GM12878 (cell line): ENCODE measurements around the gene STX10. TPM values are rescaled to one million over a fixed set of nuclear protein-coding genes. Genes with fewer than 3 reads are reported as not detected.

Source experiments
- ATAC-seq: fragments of 200-7000 bp; cut with Tn5 transposase; 3 replicates; pipeline ENCODE4 v1.9.1; 2020; ENCODE audit warnings: mild to moderate bottlenecking, moderate library complexity
- BruUV-seq: library from RNA; stranded (reverse); fragments of 400-500 nt; replicated peaks from 2 replicates; lab custom pipeline; 2021; lab: Mats Ljungman, UMichigan
- CTCF ChIA-PET: fragments of 300-600 bp; sonication (Branson Sonifier 250); formaldehyde crosslinking; extraction: SDS; loops from one replicate; lab custom pipeline; 2021; ENCODE audit warnings: inconsistent platforms; lab: Yijun Ruan, JAX
- POLR2A ChIA-PET: fragments of 350-600 bp; formaldehyde crosslinking; extraction: SDS; loops from one replicate; lab custom pipeline; 2021; ENCODE audit warnings: inconsistent platforms; lab: Charles Lee
- RAD21 ChIA-PET: fragments of 300-600 bp; sonication (Branson Sonifier 250); formaldehyde crosslinking; loops from one replicate; lab custom pipeline; 2023; ENCODE audit warnings: antibody characterized with exemption; ENCODE audit not compliant: unreplicated experiment; lab: Charles Lee
- SMC1A ChIA-PET: fragments of 300-600 bp; sonication (Branson Sonifier 250); formaldehyde crosslinking; loops from one replicate; lab custom pipeline; 2023; ENCODE audit not compliant: unreplicated experiment, uncharacterized antibody; lab: Charles Lee
- DNase-seq: peaks from one replicate; pipeline ENCODE4 v3.0.0-alpha.2; 2011; ENCODE audit warnings: low read depth, low spot score
- FAIRE-seq: peaks from 3 replicates; lab custom pipeline; 2011; peaks lifted over from hg19 to GRCh38; lab: Jason Lieb, UNC
- H2AFZ ChIP-seq: 2 replicates; pipeline ENCODE4 v1.6.0; 2011; ENCODE audit warnings: low read depth, low read length, control low read depth; ENCODE audit not compliant: control insufficient read depth
- H3K27ac ChIP-seq: 2 replicates; pipeline ENCODE4 v1.5.1; 2011; ENCODE audit warnings: control low read depth; ENCODE audit not compliant: control insufficient read depth, insufficient read depth
- H3K27me3 ChIP-seq, 2 experiments: replicated peaks in 1 of 2; 2 replicates each; pipeline versions ENCODE4 v1.6.0 to v1.6.1; 2011; ENCODE audit warnings: low read length in 1 of 2; ENCODE audit not compliant: control insufficient read depth in 2 of 2, insufficient read depth in 2 of 2
- H3K36me3 ChIP-seq, 2 experiments: 2 replicates each; pipeline ENCODE4 v1.5.1; 2011; ENCODE audit warnings: low read length in 1 of 2; ENCODE audit not compliant: control insufficient read depth in 2 of 2, insufficient read depth in 2 of 2
- H3K4me1 ChIP-seq: 2 replicates; pipeline ENCODE4 v1.6.1; 2011; ENCODE audit warnings: mild to moderate bottlenecking, low read length, moderate library complexity, mixed read lengths; ENCODE audit not compliant: control insufficient read depth, insufficient read depth
- H3K4me2 ChIP-seq: 2 replicates; pipeline ENCODE4 v1.6.0; 2011; ENCODE audit warnings: control low read depth; ENCODE audit not compliant: control insufficient read depth, insufficient read depth
- H3K4me3 ChIP-seq: fragments of 200-600 bp; sonication (generic); 2 replicates; pipeline ENCODE4 v1.5.1; 2016
- H3K79me2 ChIP-seq: 2 replicates; pipeline ENCODE4 v1.6.0; 2011; ENCODE audit warnings: low read length; ENCODE audit not compliant: control insufficient read depth, insufficient read depth
- H3K9ac ChIP-seq: 2 replicates; pipeline ENCODE4 v1.8.0; 2011; ENCODE audit warnings: low read length, control low read depth, mixed read lengths; ENCODE audit not compliant: control insufficient read depth, insufficient read depth
- H3K9me3 ChIP-seq: replicated peaks from 3 replicates; pipeline ENCODE4 v1.5.1; 2011; ENCODE audit warnings: mild to moderate bottlenecking, low read length; ENCODE audit not compliant: control insufficient read depth, insufficient read depth
- H4K20me1 ChIP-seq: 2 replicates; pipeline ENCODE4 v1.6.0; 2011; ENCODE audit not compliant: control insufficient read depth, insufficient read depth
- BRCA1 ChIP-seq: IDR thresholded peaks from 2 replicates; pipeline ENCODE4 v1.6.1; 2011; ENCODE audit warnings: low read depth, low read length, improper control_type of control experiment
- CHD2 ChIP-seq: IDR thresholded peaks from 2 replicates; pipeline ENCODE4 v1.6.1; 2011; ENCODE audit warnings: low read depth, low read length, improper control_type of control experiment, borderline replicate concordance
- DPF2 ChIP-seq: fragments of 450-650 bp; IDR thresholded peaks from 2 replicates; pipeline ENCODE4 v1.6.1; 2017; ENCODE audit warnings: mild to moderate bottlenecking
- EED ChIP-seq: sonication (generic); IDR thresholded peaks from 2 replicates; pipeline ENCODE4 v1.6.1; 2016; ENCODE audit warnings: antibody characterized with exemption, low read depth
- GATAD2B ChIP-seq: fragments of 450-650 bp; conservative IDR thresholded peaks from 2 replicates; pipeline ENCODE4 v1.6.1; 2017; ENCODE audit warnings: low read depth, mild to moderate bottlenecking, moderate library complexity
- IKZF1 ChIP-seq: fragments of 450-650 bp; conservative IDR thresholded peaks from 2 replicates; pipeline ENCODE4 v1.6.1; 2017; ENCODE audit warnings: antibody characterized with exemption, mild to moderate bottlenecking
- POLR2A ChIP-seq: IDR thresholded peaks from 2 replicates; pipeline ENCODE4 v1.6.1; 2011; ENCODE audit warnings: low read depth, mild to moderate bottlenecking, low read length
- STAT3 ChIP-seq: IDR thresholded peaks from 2 replicates; pipeline ENCODE4 v1.6.1; 2011; ENCODE audit warnings: low read depth, low read length, improper control_type of control experiment
- TCF3 ChIP-seq: IDR thresholded peaks from 2 replicates; pipeline ENCODE4 v1.6.1; 2012; ENCODE audit warnings: low read depth, mild to moderate bottlenecking, low read length, borderline replicate concordance; ENCODE audit not compliant: insufficient read depth
- YY1 ChIP-seq: IDR thresholded peaks from 2 replicates; pipeline ENCODE4 v1.6.1; 2011; ENCODE audit warnings: low read depth, mild to moderate bottlenecking, low read length
- WGBS: methylation state at CpG from one replicate; pipeline ENCODE4 v1.1.6; 2016; ENCODE audit warnings: low lambda C conversion rate; ENCODE audit not compliant: insufficient replicate concordance, insufficient coverage; ENCODE audit errors: missing lambda C conversion rate; 5-methylcytosine and 5-hydroxymethylcytosine counted together
- in situ Hi-C: fragments of 300-500 bp; cut with MboI; formaldehyde crosslinking; loops from 9 replicates; pipeline ENCODE4 v1.14.3; 2018; ENCODE audit warnings: mixed read lengths
- intact Hi-C: fragments of 100-400 bp; cut with micrococcal nuclease; formaldehyde crosslinking; loops from one replicate; pipeline ENCODE4 v1.14.2; 2022; ENCODE audit not compliant: unreplicated experiment
- polyA plus RNA-seq, 11 experiments: library from polyadenylated mRNA; depleted of rRNA in 4 of 11; unstranded in 6 of 11; stranded (reverse) in 5 of 11; fragments of >200 nt; fragmentation: Nextera tagmentation in 4 of 11; fragmentation: Illumina TruSeq in 1 of 11; extraction: Ambion mirVana in 4 of 11; extraction: Trizol in 1 of 11; gene quantifications; 1 replicate in 1 of 11; 2 replicates in 10 of 11; pipeline versions ENCODE4 v1.2.1 to v1.2.3, GENCODE V29; 2011 to 2016; ENCODE audit warnings: inconsistent platforms in 2 of 11, missing spikeins in 2 of 11, low read depth in 1 of 11
- total RNA-seq, 4 experiments: library from RNA; depleted of rRNA in 3 of 4; stranded (reverse); fragments of >200 nt in 3 of 4; fragmentation: Illumina TruSeq in 1 of 4; extraction: Trizol in 1 of 4; gene quantifications; 2 replicates each; pipeline versions ENCODE4 v1.2.1 to v1.2.3, GENCODE V29; 2013 to 2021
- TF ChIP-seq, protein P1 (sequence below): fragments of 450-650 bp; IDR thresholded peaks from 2 replicates; pipeline ENCODE4 v1.6.1; 2017; ENCODE audit warnings: mild to moderate bottlenecking, low read depth, inconsistent platforms; ENCODE audit not compliant: poor library complexity, severe bottlenecking
- TF ChIP-seq, protein P2 (sequence below): fragments of 450-650 bp; IDR thresholded peaks from 2 replicates; pipeline ENCODE4 v1.6.1; 2017; ENCODE audit warnings: low read depth, mild to moderate bottlenecking, moderate library complexity
- TF ChIP-seq, protein P3 (sequence below): fragments of 450-650 bp; IDR thresholded peaks from 2 replicates; pipeline ENCODE4 v1.6.1; 2016; ENCODE audit warnings: mild to moderate bottlenecking

Gene STX10
- total and polyA plus RNA-seq, 10 of the 15 experiments (the other 5 are each of a cell fraction or from before 2014, with no cell fraction given): 0.56 to 76.1 (median 47.6) TPM

GRCh38 chr19:13165162-13165997, 15.2 kb upstream of the STX10 start (continued):
- TF ChIP-seq BRCA1: no peak
- no peak for TF ChIP-seq DPF2
- TF ChIP-seq YY1: no peak
- TF ChIP-seq GATAD2B: no peak
- TF ChIP-seq POLR2A: no peak
- TF ChIP-seq, protein P1, sequence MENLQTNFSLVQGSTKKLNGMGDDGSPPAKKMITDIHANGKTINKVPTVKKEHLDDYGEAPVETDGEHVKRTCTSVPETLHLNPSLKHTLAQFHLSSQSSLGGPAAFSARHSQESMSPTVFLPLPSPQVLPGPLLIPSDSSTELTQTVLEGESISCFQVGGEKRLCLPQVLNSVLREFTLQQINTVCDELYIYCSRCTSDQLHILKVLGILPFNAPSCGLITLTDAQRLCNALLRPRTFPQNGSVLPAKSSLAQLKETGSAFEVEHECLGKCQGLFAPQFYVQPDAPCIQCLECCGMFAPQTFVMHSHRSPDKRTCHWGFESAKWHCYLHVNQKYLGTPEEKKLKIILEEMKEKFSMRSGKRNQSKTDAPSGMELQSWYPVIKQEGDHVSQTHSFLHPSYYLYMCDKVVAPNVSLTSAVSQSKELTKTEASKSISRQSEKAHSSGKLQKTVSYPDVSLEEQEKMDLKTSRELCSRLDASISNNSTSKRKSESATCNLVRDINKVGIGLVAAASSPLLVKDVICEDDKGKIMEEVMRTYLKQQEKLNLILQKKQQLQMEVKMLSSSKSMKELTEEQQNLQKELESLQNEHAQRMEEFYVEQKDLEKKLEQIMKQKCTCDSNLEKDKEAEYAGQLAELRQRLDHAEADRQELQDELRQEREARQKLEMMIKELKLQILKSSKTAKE: no peak
- TF ChIP-seq STAT3: no peak

- no peaks in the 10 kb centered on the region for H3K36me3 ChIP-seq
- CTCF ChIA-PET: interaction anchor here (0.7 to 2.1 kb wide), 5 partner anchors 9 to 98 kb away, joined by 3 to 10 read pairs (median 3); no protein-coding TSS in a partner anchor
- peak overlapping the region; percentile 94 for H3K4me2 ChIP-seq
- DNase-seq (no peak), ATAC-seq (no peak), FAIRE-seq (no peak)
- SMC1A ChIA-PET: interaction anchor here (1.0 to 2.1 kb wide), 4 partner anchors 9 to 16 kb away, joined by 3 to 8 read pairs (median 3); partner anchors contain the start of genes IER2 and STX10
- H3K27ac ChIP-seq: peak overlapping the region; percentile 85
- WGBS: 40% methylated on average over 19 of the region's 19 CpGs
- BruUV-seq: no TSS peak
- peak overlapping the region; percentile 76 for H2AFZ ChIP-seq
- POLR2A ChIA-PET: interaction anchor here (0.5 to 5.4 kb wide), 10 partner anchors 10 to 684 kb away, joined by 3 to 41 read pairs (median 6); partner anchors contain the start of genes IER2 and STX10
- peak overlapping the region; percentile 23 for H3K4me3 ChIP-seq
- intact Hi-C loops (no loop called here), in situ Hi-C loops (loop anchor here (10.0 to 25.0 kb wide), 2 partner anchors 850 to 1577 kb away; partner anchors contain the start of genes ACP5 and ZNF627)
- H4K20me1 ChIP-seq: no peaks in the 10 kb centered on the region
- H3K9me3 ChIP-seq: no peaks in the 10 kb centered on the region
- RAD21 ChIA-PET: interaction anchor here (0.5 to 5.3 kb wide), 6 partner anchors 10 to 708 kb away, joined by 3 to 21 read pairs (median 8); no protein-coding TSS in a partner anchor
- H3K27me3 ChIP-seq: no peaks in the 10 kb centered on the region
- no peaks in the 10 kb centered on the region for H3K79me2 ChIP-seq
- H3K4me1 ChIP-seq: peaks cover 58% of the 10 kb centered on the region
- peak overlapping the region; percentile 46 for H3K9ac ChIP-seq
- TF ChIP-seq EED (peak; percentile 94), IKZF1 (peak; percentile 81), CHD2 (peak; percentile 35; the same call in 1 of the 2 replicates), TCF3 (peak; percentile 85)
- TF ChIP-seq, protein P2, sequence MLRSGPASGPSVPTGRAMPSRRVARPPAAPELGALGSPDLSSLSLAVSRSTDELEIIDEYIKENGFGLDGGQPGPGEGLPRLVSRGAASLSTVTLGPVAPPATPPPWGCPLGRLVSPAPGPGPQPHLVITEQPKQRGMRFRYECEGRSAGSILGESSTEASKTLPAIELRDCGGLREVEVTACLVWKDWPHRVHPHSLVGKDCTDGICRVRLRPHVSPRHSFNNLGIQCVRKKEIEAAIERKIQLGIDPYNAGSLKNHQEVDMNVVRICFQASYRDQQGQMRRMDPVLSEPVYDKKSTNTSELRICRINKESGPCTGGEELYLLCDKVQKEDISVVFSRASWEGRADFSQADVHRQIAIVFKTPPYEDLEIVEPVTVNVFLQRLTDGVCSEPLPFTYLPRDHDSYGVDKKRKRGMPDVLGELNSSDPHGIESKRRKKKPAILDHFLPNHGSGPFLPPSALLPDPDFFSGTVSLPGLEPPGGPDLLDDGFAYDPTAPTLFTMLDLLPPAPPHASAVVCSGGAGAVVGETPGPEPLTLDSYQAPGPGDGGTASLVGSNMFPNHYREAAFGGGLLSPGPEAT: 0 out of 2 replicates have a peak, but pooled peaks have one; percentile 34
- TF ChIP-seq, protein P3, sequence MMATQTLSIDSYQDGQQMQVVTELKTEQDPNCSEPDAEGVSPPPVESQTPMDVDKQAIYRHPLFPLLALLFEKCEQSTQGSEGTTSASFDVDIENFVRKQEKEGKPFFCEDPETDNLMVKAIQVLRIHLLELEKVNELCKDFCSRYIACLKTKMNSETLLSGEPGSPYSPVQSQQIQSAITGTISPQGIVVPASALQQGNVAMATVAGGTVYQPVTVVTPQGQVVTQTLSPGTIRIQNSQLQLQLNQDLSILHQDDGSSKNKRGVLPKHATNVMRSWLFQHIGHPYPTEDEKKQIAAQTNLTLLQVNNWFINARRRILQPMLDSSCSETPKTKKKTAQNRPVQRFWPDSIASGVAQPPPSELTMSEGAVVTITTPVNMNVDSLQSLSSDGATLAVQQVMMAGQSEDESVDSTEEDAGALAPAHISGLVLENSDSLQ: peak; percentile 19; the same call in 1 of the 2 replicates
Measured at GRCh38 chr19:13164343-13165161, 14.4 kb upstream of the STX10 start.
